Neuronal stem cell (in vitro differentiated cells): ENCODE results near the gene PAIP2B.

Experiments
- DNase-seq: peaks from one replicate; pipeline ENCODE4 v3.0.0-alpha.2; 2013; ENCODE audit warnings: low spot score
- H2AFZ ChIP-seq: one replicate; pipeline ENCODE4 v1.6.1; 2013; ENCODE audit warnings: mild to moderate bottlenecking, low read length, inconsistent platforms
- H2AK5ac ChIP-seq: 2 replicates; pipeline ENCODE4 v1.6.1; 2013; ENCODE audit warnings: low read depth, mild to moderate bottlenecking, inconsistent platforms, low read length, moderate library complexity, mixed read lengths
- H2BK120ac ChIP-seq: 2 replicates; pipeline ENCODE4 v1.6.1; 2013; ENCODE audit warnings: low read depth, mild to moderate bottlenecking, inconsistent platforms, low read length, moderate library complexity, mixed read lengths
- H2BK12ac ChIP-seq: one replicate; pipeline ENCODE4 v1.6.1; 2013; ENCODE audit warnings: low read length, inconsistent platforms
- H2BK15ac ChIP-seq: 2 replicates; pipeline ENCODE4 v1.6.1; 2013; ENCODE audit warnings: mild to moderate bottlenecking, low read length, inconsistent platforms, mixed read lengths
- H2BK5ac ChIP-seq: one replicate; pipeline ENCODE4 v1.6.1; 2013; ENCODE audit warnings: inconsistent platforms, mild to moderate bottlenecking, low read length, moderate library complexity
- H3K14ac ChIP-seq: one replicate; pipeline ENCODE4 v1.6.1; 2013; ENCODE audit warnings: low read length, inconsistent platforms
- H3K18ac ChIP-seq: 2 replicates; pipeline ENCODE4 v1.6.1; 2013; ENCODE audit warnings: low read length, inconsistent platforms
- H3K23ac ChIP-seq: 2 replicates; pipeline ENCODE4 v1.6.1; 2013; ENCODE audit warnings: low read depth, mild to moderate bottlenecking, mixed read lengths, low read length, inconsistent platforms; ENCODE audit not compliant: poor library complexity
- H3K27ac ChIP-seq: replicated peaks from 3 replicates; pipeline ENCODE4 v1.5.1; 2013; ENCODE audit warnings: low read length, inconsistent platforms
- H3K27me3 ChIP-seq, 3 experiments: 2 replicates each; pipeline ENCODE4 v1.6.1; 2013; ENCODE audit warnings: low read length in 3 of 3, mild to moderate bottlenecking in 2 of 3, inconsistent platforms in 1 of 3, low read depth in 1 of 3, mixed read lengths in 1 of 3, moderate library complexity in 1 of 3; ENCODE audit not compliant: control insufficient read depth in 3 of 3, insufficient read depth in 3 of 3
- H3K36me3 ChIP-seq, 2 donors: replicated peaks in 1 of 2; 2 replicates each; pipeline ENCODE4 v1.6.1; 2013; ENCODE audit warnings: low read length in 2 of 2; ENCODE audit not compliant: control insufficient read depth in 2 of 2, insufficient read depth in 2 of 2
- H3K4ac ChIP-seq: 2 replicates; pipeline ENCODE4 v1.6.1; 2013; ENCODE audit warnings: inconsistent platforms, mild to moderate bottlenecking, low read length, moderate library complexity
- H3K4me1 ChIP-seq, 2 donors: 1 replicate in 1 of 2; 2 replicates in 1 of 2; pipeline ENCODE4 v1.6.1; 2013; ENCODE audit warnings: low read length in 2 of 2, low read depth in 1 of 2; ENCODE audit not compliant: control insufficient read depth in 2 of 2, insufficient read depth in 1 of 2
- H3K4me2 ChIP-seq: one replicate; pipeline ENCODE4 v1.6.1; 2013; ENCODE audit warnings: mild to moderate bottlenecking, low read length, inconsistent platforms; ENCODE audit not compliant: insufficient read depth, poor library complexity, severe bottlenecking
- H3K4me3 ChIP-seq, 2 donors: 2 replicates each; pipeline ENCODE4 v1.5.1; 2013; ENCODE audit warnings: low read length in 2 of 2, mild to moderate bottlenecking in 2 of 2, inconsistent platforms in 1 of 2, moderate library complexity in 1 of 2
- H3K79me1 ChIP-seq: one replicate; pipeline ENCODE4 v1.6.1; 2013; ENCODE audit warnings: low read depth, mild to moderate bottlenecking, inconsistent platforms, low read length, moderate library complexity
- H3K9ac ChIP-seq: one replicate; pipeline ENCODE4 v1.6.1; 2013; ENCODE audit warnings: mild to moderate bottlenecking, low read depth, low read length, inconsistent platforms; ENCODE audit not compliant: poor library complexity
- H3K9me3 ChIP-seq, 2 donors: replicated peaks in 1 of 2; 2 replicates each; pipeline versions ENCODE3 to v1.6.1; 2013; ENCODE audit warnings: low read length in 2 of 2, mild to moderate bottlenecking in 2 of 2, inconsistent platforms in 1 of 2, low read depth in 1 of 2, mixed read lengths in 1 of 2, moderate library complexity in 1 of 2; ENCODE audit not compliant: control insufficient read depth in 2 of 2, insufficient read depth in 1 of 2
- H4K8ac ChIP-seq: one replicate; pipeline ENCODE4 v1.6.1; 2013; ENCODE audit warnings: low read depth, mild to moderate bottlenecking, inconsistent platforms, low read length, moderate library complexity
- H4K91ac ChIP-seq: one replicate; pipeline ENCODE4 v1.6.1; 2013; ENCODE audit warnings: low read length, low read depth, mild to moderate bottlenecking, inconsistent platforms; ENCODE audit not compliant: poor library complexity
- WGBS, 2 donors: extraction: QIAGEN DNeasy Blood & Tissue Kit; methylation state at CpG; one replicate each; pipeline ENCODE4 v1.1.7; 2013; ENCODE audit warnings: missing lambda C conversion rate in 2 of 2, mixed read lengths in 1 of 2; ENCODE audit not compliant: insufficient read length in 2 of 2, insufficient replicate concordance in 1 of 2; ENCODE audit errors: extremely low coverage in 2 of 2; 5-methylcytosine and 5-hydroxymethylcytosine counted together

PAIP2B gene

GRCh38 chr2:71212336-71212735, 14.6 kb downstream of the PAIP2B start:
- H2BK120ac ChIP-seq = no peak overlapping the region
- H3K9ac ChIP-seq = no peak overlapping the region
- H3K79me1 ChIP-seq = peaks cover 2% of the 10 kb centered on the region
- no peak overlapping the region for H2AK5ac ChIP-seq
- H3K14ac ChIP-seq = no peak overlapping the region
- H3K4ac ChIP-seq = no peak overlapping the region
- H3K4me3 ChIP-seq = no peak overlapping the region
- H3K9me3 ChIP-seq = no peaks in the 10 kb centered on the region
- H2BK5ac ChIP-seq = no peak overlapping the region
- H2BK12ac ChIP-seq = no peak overlapping the region
- H3K27me3 ChIP-seq = peaks cover 0 to 8% (median 0%) of the 10 kb centered on the region in 3 experiments
- no peak overlapping the region for H3K18ac ChIP-seq
- WGBS, 2 donors = no CpG with 5 or more reads among the region's 2 CpGs
- no peak overlapping the region for H2BK15ac ChIP-seq
- DNase-seq = no peak
- no peak overlapping the region for H3K27ac ChIP-seq
- H3K23ac ChIP-seq = no peak overlapping the region
- no peaks in the 10 kb centered on the region for H3K4me1 ChIP-seq
- no peak overlapping the region for H4K8ac ChIP-seq
- no peak overlapping the region for H3K4me2 ChIP-seq
- no peaks in the 10 kb centered on the region for H3K36me3 ChIP-seq
- no peak overlapping the region for H4K91ac ChIP-seq
- H2AFZ ChIP-seq = no peak overlapping the region

GRCh38 chr2:71210292-71210691, 16.6 kb downstream of the PAIP2B start:
- no peak overlapping the region for H3K4me2 ChIP-seq
- no peak overlapping the region for H2AK5ac ChIP-seq
- no peak for DNase-seq
- H3K36me3 ChIP-seq = no peaks in the 10 kb centered on the region
- no peak overlapping the region for H2AFZ ChIP-seq
- no peak overlapping the region for H3K18ac ChIP-seq
- H3K14ac ChIP-seq = no peak overlapping the region
- H3K4ac ChIP-seq = no peak overlapping the region
- no peaks in the 10 kb centered on the region for H3K9me3 ChIP-seq
- no peak overlapping the region for H4K8ac ChIP-seq
- no peak overlapping the region for H4K91ac ChIP-seq
- H3K27me3 ChIP-seq = peaks cover 0 to 2% (median 0%) of the 10 kb centered on the region in 3 experiments
- no peak overlapping the region for H3K27ac ChIP-seq
- no peak overlapping the region for H2BK120ac ChIP-seq
- whole genome bisulfite sequencing, 2 donors = no CpG with 5 or more reads among the region's 3 CpGs
- H3K23ac ChIP-seq = no peak overlapping the region
- H3K4me3 ChIP-seq = no peak overlapping the region
- no peaks in the 10 kb centered on the region for H3K4me1 ChIP-seq
- no peak overlapping the region for H2BK5ac ChIP-seq
- peaks cover 2% of the 10 kb centered on the region for H3K79me1 ChIP-seq
- H2BK15ac ChIP-seq = no peak overlapping the region
- no peak overlapping the region for H2BK12ac ChIP-seq
- H3K9ac ChIP-seq = no peak overlapping the region

GRCh38 chr2:71208756-71209155, 18.1 kb downstream of the PAIP2B start:
- no peak overlapping the region for H3K14ac ChIP-seq
- H3K4me2 ChIP-seq = no peak overlapping the region
- H2BK12ac ChIP-seq = no peak overlapping the region
- H2AK5ac ChIP-seq = no peak overlapping the region
- H3K36me3 ChIP-seq = no peaks in the 10 kb centered on the region
- H3K4me1 ChIP-seq = no peaks in the 10 kb centered on the region
- WGBS, 2 donors = no CpG with 5 or more reads among the region's 2 CpGs
- no peaks in the 10 kb centered on the region for H3K9me3 ChIP-seq
- H3K9ac ChIP-seq = no peak overlapping the region
- H3K18ac ChIP-seq = no peak overlapping the region
- H3K23ac ChIP-seq = no peak overlapping the region
- no peak for DNase-seq
- H3K4me3 ChIP-seq = no peak overlapping the region
- no peak overlapping the region for H2BK120ac ChIP-seq
- no peak overlapping the region for H2AFZ ChIP-seq
- no peak overlapping the region for H4K8ac ChIP-seq
- H2BK15ac ChIP-seq = no peak overlapping the region
- peaks cover 0 to 2% (median 0%) of the 10 kb centered on the region in 3 experiments for H3K27me3 ChIP-seq
- H3K79me1 ChIP-seq = no peaks in the 10 kb centered on the region
- H4K91ac ChIP-seq = no peak overlapping the region
- no peak overlapping the region for H3K27ac ChIP-seq
- H2BK5ac ChIP-seq = no peak overlapping the region
- H3K4ac ChIP-seq = no peak overlapping the region

GRCh38 chr2:71207601-71208000, 19.3 kb downstream of the PAIP2B start:
- no peak overlapping the region for H3K27ac ChIP-seq
- H3K18ac ChIP-seq = no peak overlapping the region
- no peak overlapping the region for H2BK120ac ChIP-seq
- no peak overlapping the region for H2AFZ ChIP-seq
- no peak overlapping the region for H4K8ac ChIP-seq
- H3K14ac ChIP-seq = no peak overlapping the region
- H3K4me1 ChIP-seq = no peaks in the 10 kb centered on the region
- H3K4me2 ChIP-seq = no peak overlapping the region
- no peak overlapping the region for H2BK15ac ChIP-seq
- no peak overlapping the region for H3K9ac ChIP-seq
- no peak overlapping the region for H4K91ac ChIP-seq
- H2AK5ac ChIP-seq = no peak overlapping the region
- H3K36me3 ChIP-seq = no peaks in the 10 kb centered on the region
- no peak overlapping the region for H3K23ac ChIP-seq
- no CpG with 5 or more reads among the region's 1 CpG for WGBS, 2 donors
- H3K27me3 ChIP-seq = peaks cover 0 to 2% (median 0%) of the 10 kb centered on the region in 3 experiments
- no peak overlapping the region for H2BK12ac ChIP-seq
- no peak for DNase-seq
- H2BK5ac ChIP-seq = no peak overlapping the region
- H3K4ac ChIP-seq = no peak overlapping the region
- no peaks in the 10 kb centered on the region for H3K79me1 ChIP-seq
- H3K9me3 ChIP-seq = no peaks in the 10 kb centered on the region
- no peak overlapping the region for H3K4me3 ChIP-seq
